GM19463 (cell line): Measurements from ENCODE around the gene TTC21A.
"Not testable (repeated sequence)": the region's sequence is repeated elsewhere in the genome, so short reads cannot be mapped to it uniquely, and the experiment has no call there.

Experiments
- ATAC-seq: cut with Tn5 transposase; IDR thresholded peaks from one replicate; pipeline ENCODE4 v1.9.1; 2021; ENCODE audit warnings: mild to moderate bottlenecking, moderate library complexity; ENCODE audit not compliant: unreplicated experiment

Gene TTC21A

GRCh38 chr3:39149498-39150147 lies 42.1 kb downstream of the TTC21A start:
- ATAC-seq, result no peak

- ATAC-seq, result no peak
These were observed 42.8 kb downstream of the TTC21A start for GRCh38 chr3:39150148-39150802.

- ATAC-seq, result no peak
These were observed 43.5 kb downstream of the TTC21A start for GRCh38 chr3:39150803-39151631.

- ATAC-seq, result no peak
These were observed 46.4 kb downstream of the TTC21A start for GRCh38 chr3:39153977-39154279.

GRCh38 chr3:39154280-39155021 lies 47.0 kb downstream of the TTC21A start:
- ATAC-seq, result no peak

- no peak for ATAC-seq
These were observed 48.9 kb downstream of the TTC21A start for GRCh38 chr3:39156421-39156820.

- no peak for ATAC-seq
These were observed 49.9 kb downstream of the TTC21A start for GRCh38 chr3:39157359-39157758.

- no peak for ATAC-seq
These were observed 50.8 kb downstream of the TTC21A start for GRCh38 chr3:39158148-39158715.

GRCh38 chr3:39164414-39164813 lies 56.9 kb downstream of the TTC21A start:
- no peak for ATAC-seq

GRCh38 chr3:39165518-39165917 lies 58.0 kb downstream of the TTC21A start:
- no peak for ATAC-seq

- no peak for ATAC-seq
These were observed 58.7 kb downstream of the TTC21A start for GRCh38 chr3:39166134-39166710.

GRCh38 chr3:39166932-39167532 lies 59.6 kb downstream of the TTC21A start:
- no peak for ATAC-seq

- no peak for ATAC-seq
These were observed 60.8 kb downstream of the TTC21A start for GRCh38 chr3:39168156-39168780.

GRCh38 chr3:39169712-39170111 lies 62.2 kb downstream of the TTC21A start:
- no peak for ATAC-seq

- ATAC-seq, result no peak
These were observed 63.0 kb downstream of the TTC21A start for GRCh38 chr3:39170461-39170860.

GRCh38 chr3:39170877-39171276 lies 63.4 kb downstream of the TTC21A start:
- not testable (repeated sequence) for ATAC-seq

- no peak for ATAC-seq
These were observed 64.4 kb downstream of the TTC21A start for GRCh38 chr3:39171860-39172259.

GRCh38 chr3:39173318-39174125 lies 66.0 kb downstream of the TTC21A start:
- no peak for ATAC-seq
